HTR-8/SVneo (cell line): ENCODE data around the gene FGF22.
"Not testable (repeated sequence)": the region's sequence is repeated elsewhere in the genome, so short reads cannot be mapped to it uniquely, and the experiment has no call there.

Source experiments
- DNase-seq: peaks from one replicate; pipeline ENCODE4 v3.0.0; 2011; ENCODE audit warnings: low spot score, mixed read lengths; ENCODE audit not compliant: insufficient read length
- FAIRE-seq: peaks from 2 replicates; lab custom pipeline; 2011; peaks lifted over from hg19 to GRCh38; lab: Jason Lieb, UNC

FGF22 gene

GRCh38 chr19:619286-620002 is 20.2 kb upstream of the FGF22 start:
- FAIRE-seq (no peak), DNase-seq (no peak)

GRCh38 chr19:620166-620862 is 19.4 kb upstream of the FGF22 start:
- DNase-seq: no peak
- FAIRE-seq: no peak

GRCh38 chr19:621191-621590 is 18.5 kb upstream of the FGF22 start:
- not testable (repeated sequence) for DNase-seq, FAIRE-seq

GRCh38 chr19:621819-622218 is 17.9 kb upstream of the FGF22 start:
- FAIRE-seq (no peak), DNase-seq (no peak)

DNA sequence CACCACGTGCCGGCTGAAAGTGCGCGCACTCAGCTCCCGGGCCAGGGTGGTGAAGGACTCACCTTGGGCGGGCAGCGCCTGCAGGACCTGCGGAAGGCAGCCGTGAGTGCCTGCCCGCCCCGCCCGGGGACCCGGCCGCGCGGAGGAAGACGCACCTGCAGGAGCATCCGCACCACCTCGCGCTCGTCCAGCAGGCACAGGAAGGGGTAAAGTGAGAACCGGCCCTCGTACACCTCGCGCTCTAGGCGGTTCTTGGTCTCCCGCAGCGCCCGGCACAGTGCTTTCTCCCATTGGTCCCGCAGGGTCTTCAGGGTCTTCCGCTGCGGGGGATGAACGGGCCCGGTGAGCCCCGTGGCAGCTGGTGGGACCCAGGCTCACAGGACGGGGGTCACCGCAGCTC is 17.0 kb upstream of the FGF22 start:
- DNase-seq (no peak), FAIRE-seq (no peak)

- DNase-seq: no peak
- no peak for FAIRE-seq
Measured at GRCh38 chr19:623175-623916, 16.3 kb upstream of the FGF22 start.

- FAIRE-seq (no peak), DNase-seq (no peak)
Measured at GRCh38 chr19:623974-624373, 15.7 kb upstream of the FGF22 start.

DNA sequence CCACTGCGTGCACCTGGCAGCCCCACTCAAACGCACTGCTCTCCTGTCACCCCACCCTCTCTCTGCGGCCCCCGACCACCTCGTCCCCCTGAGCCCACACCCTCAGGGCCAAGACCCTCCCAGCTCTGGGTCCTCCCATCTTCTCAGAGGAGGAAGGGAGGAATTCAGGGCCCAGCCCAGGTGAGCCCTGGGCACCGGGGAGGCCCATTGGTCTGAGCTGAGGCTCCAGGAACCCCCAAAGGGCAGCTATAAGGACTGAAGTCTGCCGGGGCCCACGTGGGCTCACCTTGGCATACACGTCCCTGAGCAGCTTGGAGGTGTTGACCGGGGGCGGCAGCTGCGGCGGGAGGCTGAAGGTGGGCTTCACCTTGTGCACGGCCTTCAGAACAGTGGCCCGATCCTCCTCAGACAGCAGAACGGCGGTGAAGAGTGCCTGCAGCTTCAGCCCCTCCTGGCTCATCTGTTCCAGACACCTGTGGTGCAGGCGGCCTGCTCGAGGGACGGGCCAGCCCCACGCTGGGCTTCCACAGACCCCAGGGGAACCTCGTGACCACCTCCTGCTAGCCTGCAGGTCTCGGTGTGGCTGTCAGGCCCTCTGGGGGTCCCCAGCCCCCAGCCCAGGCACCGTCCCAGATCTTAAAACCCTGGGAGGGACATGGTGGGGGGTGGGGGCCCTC is 15.1 kb upstream of the FGF22 start:
- DNase-seq: no peak
- FAIRE-seq: no peak

DNA sequence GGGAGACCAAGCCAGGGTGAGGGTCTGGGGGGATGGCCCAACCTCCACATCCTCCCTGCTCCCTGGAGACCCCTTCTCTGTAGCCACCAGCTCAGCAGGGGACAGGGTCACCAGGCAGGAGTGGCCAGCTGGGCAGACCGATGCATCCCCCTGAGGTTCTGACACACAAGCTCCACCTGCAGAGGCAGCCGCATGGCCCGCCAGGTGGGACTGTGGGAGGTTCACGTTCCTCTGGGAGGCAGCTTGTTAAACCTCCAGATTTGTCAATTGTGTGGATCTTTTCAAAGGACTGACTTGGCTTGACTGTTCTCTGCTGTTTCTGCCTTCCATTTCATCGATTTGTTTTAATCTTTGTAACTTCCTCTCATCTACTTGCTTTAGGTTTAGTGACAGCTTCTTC is 14.4 kb upstream of the FGF22 start:
- no peak for FAIRE-seq

DNA sequence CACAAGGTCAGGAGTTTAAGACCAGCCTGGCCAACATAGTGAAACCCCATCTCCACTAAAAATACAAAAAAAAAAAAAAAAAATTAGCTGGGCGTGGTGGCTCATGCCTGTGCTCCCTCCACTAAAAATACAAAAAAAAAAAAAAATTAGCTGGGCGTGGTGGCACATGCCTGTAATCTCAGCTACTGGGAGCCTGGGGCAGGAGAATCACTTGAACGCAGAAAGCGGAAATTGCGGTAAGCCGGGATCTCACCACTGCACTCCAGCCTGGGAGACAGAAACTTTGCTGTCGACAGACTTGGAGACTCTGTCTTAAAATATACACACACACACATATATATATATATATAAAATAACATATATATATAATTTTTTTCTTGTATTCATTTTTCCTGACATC is 13.1 kb upstream of the FGF22 start:
- FAIRE-seq, DNase-seq: not testable (repeated sequence)

More for the DNA sequence above, 14.4 kb upstream of the FGF22 start:
- no peak for DNase-seq

- FAIRE-seq (no peak), DNase-seq (no peak)
Measured at GRCh38 chr19:628168-628567, 11.5 kb upstream of the FGF22 start.

DNA sequence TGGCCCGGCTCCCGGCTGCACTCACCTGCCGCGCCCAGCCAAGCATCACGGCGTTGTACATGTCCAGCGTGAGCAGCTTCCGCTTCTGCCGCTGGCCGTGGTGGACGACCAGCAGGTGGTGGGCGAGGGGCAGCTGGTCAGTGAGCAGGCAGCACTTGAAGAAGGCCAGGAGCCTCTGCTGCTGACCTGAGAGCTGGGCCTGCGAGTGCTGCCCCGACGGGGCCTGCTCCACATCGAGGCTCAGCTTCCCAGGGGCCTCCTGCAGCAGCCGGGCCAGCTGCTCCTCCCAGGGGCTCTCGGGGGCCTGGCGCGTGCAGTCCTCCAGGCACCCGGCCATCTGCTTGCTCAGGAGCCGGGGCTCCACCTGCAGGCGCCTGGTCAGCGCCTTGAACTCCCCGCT is 10.2 kb upstream of the FGF22 start:
- not testable (repeated sequence) for DNase-seq
- peak; percentile 63 for FAIRE-seq

GRCh38 chr19:629961-630714 is 9.5 kb upstream of the FGF22 start:
- FAIRE-seq: no peak
- DNase-seq: no peak

DNA sequence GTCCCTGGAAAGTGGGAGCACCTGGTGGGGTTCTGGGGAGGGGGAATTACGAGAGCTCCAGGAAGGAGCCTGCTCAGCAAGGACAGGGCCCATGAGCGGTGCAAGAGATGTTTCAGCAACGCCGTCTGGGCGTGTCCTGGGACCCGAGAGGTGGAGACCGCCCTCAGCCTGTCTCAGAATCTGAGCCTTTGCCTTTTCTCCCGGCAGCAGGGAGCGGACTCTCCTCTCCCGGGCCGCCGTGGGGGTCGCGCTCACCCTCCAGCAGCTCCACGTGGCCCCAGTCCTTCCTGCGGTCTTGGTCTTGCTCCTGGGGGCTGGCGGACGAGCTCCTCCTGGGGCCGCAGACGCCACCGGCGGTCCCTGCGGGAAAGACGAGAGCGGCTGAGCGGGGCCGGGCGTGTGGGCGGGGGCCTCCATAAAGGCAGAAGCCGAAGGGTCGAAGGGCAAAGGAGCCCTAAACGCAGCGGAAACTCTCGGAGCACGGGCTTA is 7.1 kb upstream of the FGF22 start:
- DNase-seq (peak; percentile 51), FAIRE-seq (no peak)

GRCh38 chr19:633068-633785 is 6.5 kb upstream of the FGF22 start, which contains the start of gene POLRMT:
TSS of gene POLRMT (minus strand) at chr19:633537. CDS start at chr19:633512, 25 bp downstream.
- DNase-seq: peak; percentile 100
- FAIRE-seq: peak; percentile 63

GRCh38 chr19:633786-634639 is 5.7 kb upstream of the FGF22 start:
- FAIRE-seq: no peak
- DNase-seq: no peak

GRCh38 chr19:634975-635652 is 4.6 kb upstream of the FGF22 start:
- no peak for FAIRE-seq
- DNase-seq: no peak

DNA sequence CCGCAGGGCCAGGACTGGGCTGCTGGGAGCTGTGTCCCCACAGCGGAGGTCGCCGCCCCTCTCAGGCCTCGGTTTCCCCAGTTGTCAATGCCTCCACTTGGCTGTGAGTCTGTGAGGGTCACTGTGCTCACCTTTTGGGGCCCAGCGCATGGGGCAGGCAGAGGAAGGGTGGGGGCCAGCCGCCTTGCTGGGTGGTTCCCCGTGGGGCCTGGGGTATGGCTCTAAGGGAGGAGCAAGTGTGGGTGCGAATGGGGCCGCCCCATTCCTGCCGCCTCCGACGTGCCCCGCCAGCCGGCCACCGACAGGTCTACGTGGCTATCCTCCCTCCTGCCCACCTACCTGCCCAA is 800 bp upstream of the FGF22 start:
- no peak for FAIRE-seq

More for the DNA sequence above, 800 bp upstream of the FGF22 start:
- DNase-seq: no peak
